ENCODE measurements around the gene ODF2. TPM values are rescaled to one million over a fixed set of nuclear protein-coding genes. Genes with fewer than 3 reads are reported as not detected.
A peak's percentile ranks its signal among the peaks of the same experiment; 100 is the strongest.
"Not testable (repeated sequence)": the region's sequence is repeated elsewhere in the genome, so short reads cannot be mapped to it uniquely, and the experiment has no call there.

ODF2 gene
- total RNA-seq, 1 donor = 18.1 TPM

DNA sequence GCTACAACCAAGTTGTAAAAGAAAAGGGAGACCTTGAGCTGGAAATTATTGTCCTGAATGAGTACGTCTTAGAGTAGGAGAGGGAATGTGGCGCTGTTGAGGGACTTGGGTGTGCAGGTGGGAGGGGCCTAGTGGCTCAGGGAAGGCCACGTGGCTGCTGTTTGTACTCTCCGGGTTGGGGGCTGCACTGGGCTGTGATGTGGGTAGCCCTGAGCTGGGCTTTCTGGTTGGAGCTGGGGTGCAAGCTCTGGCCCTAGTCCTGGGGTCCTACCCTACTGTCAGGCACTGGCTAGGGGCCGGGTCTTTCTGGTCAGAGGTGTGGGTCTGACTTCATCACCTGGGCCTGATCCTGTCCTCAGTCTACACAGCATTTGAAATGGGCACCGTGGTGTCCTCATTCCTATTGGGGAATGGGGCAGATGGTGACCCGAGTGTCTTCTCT, 29.6 kb downstream of the ODF2 start:
- no peaks in the 10 kb centered on the region for H3K9me3 ChIP-seq (ENCODE audit: low read depth, low read length)

DNA sequence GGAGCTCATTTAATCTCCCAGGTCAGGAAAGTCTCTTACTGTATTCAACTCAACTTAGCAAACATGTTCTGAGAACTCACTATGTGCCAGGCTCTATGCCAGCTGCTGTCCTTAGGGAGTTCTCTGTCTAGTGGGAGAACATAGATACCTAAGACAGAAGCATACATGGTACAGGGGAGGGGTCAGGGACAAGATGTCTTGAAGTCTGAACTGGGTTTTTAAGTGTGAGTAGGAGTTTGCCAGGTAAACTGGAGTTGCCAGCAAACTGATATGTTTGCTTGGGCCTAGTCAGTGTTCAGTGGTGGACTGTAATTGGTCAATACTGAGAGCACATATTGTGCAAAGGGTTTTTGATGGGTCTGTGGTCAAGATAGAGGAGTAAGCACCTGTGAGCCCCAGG, 30.4 kb downstream of the ODF2 start:
- no peaks in the 10 kb centered on the region for H3K4me1 ChIP-seq (ENCODE audit: insufficient read depth, low read length)
- H3K27me3 ChIP-seq (ENCODE audit: insufficient read depth, low read length) = no peaks in the 10 kb centered on the region
- H3K9me3 ChIP-seq (ENCODE audit: low read depth, low read length) = no peaks in the 10 kb centered on the region
- no peak overlapping the region for H3K4me3 ChIP-seq (ENCODE audit: low read length)

More for the DNA sequence above, 29.6 kb downstream of the ODF2 start:
- Histone ChIP-seq H3K4me1 (ENCODE audit: insufficient read depth, low read length) (no peaks in the 10 kb centered on the region), H3K4me3 (ENCODE audit: low read length) (no peak overlapping the region), H3K27me3 (ENCODE audit: insufficient read depth, low read length) (no peaks in the 10 kb centered on the region)

DNA sequence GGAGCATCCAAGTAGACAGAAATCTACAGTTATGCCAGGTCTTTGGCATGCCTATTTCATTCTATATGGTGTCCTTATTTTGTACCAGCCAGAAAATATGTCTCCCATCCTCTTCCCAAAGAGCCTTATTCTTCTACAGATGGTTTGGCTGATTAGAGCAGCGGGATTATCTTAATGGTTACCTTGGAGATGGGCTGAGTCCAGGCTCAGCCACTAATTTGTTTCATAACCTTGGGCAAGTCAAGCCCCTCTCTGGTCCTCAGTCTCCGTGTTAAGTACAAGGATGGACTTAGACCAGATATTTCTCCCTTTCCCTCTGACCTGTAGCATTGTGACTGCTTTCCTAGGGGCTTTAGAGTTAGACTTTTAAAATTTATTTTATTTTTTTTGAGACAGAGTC, 37.6 kb downstream of the ODF2 start:
- Histone ChIP-seq H3K4me3 (ENCODE audit: low read length) (no peak overlapping the region), H3K4me1 (ENCODE audit: insufficient read depth, low read length) (peaks cover 11% of the 10 kb centered on the region), H3K27me3 (ENCODE audit: insufficient read depth, low read length) (no peaks in the 10 kb centered on the region), H3K9me3 (ENCODE audit: low read depth, low read length) (no peaks in the 10 kb centered on the region)

DNA sequence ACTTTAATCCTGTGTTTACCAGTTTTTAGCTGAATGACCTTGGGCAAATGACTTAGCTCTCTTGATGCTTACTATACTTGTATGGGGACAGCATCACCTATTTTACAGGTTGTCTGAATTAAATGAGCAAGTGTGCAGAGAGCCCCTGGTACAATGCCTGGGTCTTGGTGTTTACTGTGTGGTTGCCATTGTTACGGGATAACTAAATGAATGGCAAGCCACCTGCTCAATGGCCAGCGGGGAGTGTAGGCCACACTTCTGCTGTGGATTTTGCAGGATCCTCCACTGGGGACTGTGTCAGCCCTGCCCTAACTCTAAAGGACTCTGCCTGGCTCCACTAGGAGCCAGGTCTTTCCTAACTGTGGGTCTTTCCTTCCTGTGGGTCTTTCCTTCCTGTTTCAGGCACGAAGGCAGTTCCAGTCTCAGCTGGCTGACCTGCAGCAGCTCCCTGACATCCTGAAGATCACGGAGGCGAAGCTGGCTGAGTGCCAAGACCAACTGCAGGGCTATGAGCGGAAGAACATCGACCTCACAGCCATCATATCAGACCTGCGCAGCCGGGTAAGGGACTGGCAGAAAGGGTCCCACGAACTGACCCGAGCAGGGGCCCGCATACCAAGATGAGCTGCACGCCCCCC, 38.4 kb downstream of the ODF2 start:
- H3K9me3 ChIP-seq (ENCODE audit: low read depth, low read length) = no peaks in the 10 kb centered on the region

DNA sequence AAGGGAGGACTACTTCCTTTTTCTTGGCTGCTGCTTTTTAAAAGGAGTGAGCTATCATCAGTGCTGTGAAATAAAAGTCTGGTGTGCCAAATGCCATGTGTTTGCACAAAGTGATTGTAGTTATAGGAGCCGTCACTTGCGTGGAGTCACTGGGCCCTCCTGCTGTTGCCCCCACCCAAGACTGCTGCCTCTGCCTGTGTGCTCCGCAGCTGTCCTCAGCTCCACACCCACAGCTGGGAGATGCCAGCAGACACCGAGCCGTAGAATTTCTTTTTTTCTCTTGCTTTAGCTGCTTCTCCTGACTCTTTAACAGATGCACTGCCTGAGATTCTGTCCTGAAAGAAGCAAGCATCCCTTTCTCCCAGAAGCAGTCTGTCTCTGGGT, 38.9 kb downstream of the ODF2 start:
- Histone ChIP-seq H3K9me3 (ENCODE audit: low read depth, low read length) (no peaks in the 10 kb centered on the region), H3K4me1 (ENCODE audit: insufficient read depth, low read length) (peaks cover 11% of the 10 kb centered on the region), H3K4me3 (ENCODE audit: low read length) (no peak overlapping the region), H3K27me3 (ENCODE audit: insufficient read depth, low read length) (no peaks in the 10 kb centered on the region)

More for the DNA sequence above, 38.4 kb downstream of the ODF2 start:
- Histone ChIP-seq H3K27me3 (ENCODE audit: insufficient read depth, low read length) (no peaks in the 10 kb centered on the region), H3K4me1 (ENCODE audit: insufficient read depth, low read length) (peaks cover 11% of the 10 kb centered on the region), H3K4me3 (ENCODE audit: low read length) (no peak overlapping the region)

DNA sequence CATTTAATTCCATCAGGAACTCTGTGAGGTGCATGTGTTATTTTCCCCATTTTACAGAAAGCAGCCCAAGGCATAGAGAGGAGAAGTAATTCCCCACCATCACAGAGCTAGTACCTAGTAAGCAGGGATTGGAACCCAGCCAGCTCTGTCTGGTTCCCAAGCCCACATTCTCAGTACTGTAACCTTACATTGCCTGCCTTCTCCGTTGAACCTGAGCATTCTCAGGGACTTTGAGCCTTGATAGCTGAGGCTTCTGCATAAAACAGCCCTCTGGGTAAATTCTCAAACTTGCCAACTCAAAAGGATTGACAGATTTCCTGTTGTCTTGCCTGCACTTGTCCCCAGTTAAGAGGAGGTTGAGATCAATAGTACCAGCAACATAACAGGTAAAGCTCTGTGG, 39.5 kb downstream of the ODF2 start:
- Histone ChIP-seq H3K27me3 (ENCODE audit: insufficient read depth, low read length) (no peaks in the 10 kb centered on the region), H3K9me3 (ENCODE audit: low read depth, low read length) (no peaks in the 10 kb centered on the region), H3K4me1 (ENCODE audit: insufficient read depth, low read length) (peaks cover 11% of the 10 kb centered on the region)

DNA sequence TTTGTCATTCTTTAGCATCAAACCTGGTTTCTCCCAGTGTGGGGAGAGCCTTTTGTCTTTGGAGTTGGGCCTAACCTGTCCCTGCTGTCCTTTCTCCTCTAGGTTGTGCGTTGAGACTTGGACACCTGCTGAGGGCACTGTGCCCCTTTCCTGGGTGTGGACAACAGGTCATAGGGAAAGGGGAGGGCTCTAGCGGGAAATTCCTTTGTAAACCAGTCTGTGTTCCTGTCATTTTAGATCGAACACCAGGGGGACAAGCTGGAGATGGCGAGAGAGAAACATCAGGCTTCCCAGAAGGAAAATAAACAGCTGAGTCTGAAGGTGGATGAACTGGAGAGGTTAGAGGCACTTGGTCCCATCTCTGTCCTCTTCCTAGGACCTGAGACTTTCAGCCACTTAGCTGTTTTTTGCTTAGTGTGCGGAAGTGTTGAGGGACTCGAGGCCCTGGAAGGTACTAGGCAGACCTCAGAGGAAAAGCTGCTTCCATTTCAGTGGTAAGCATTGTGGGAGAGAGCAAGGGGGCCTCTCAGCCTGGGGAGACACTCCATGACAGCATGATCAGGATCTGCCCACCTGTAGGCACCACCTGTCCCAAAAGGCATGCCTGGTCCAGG, 40.1 kb downstream of the ODF2 start:
- H3K9me3 ChIP-seq (ENCODE audit: low read depth, low read length) = no peaks in the 10 kb centered on the region
- peaks cover 11% of the 10 kb centered on the region for H3K4me1 ChIP-seq (ENCODE audit: insufficient read depth, low read length)
- no peak overlapping the region for H3K4me3 ChIP-seq (ENCODE audit: low read length)
- no peaks in the 10 kb centered on the region for H3K27me3 ChIP-seq (ENCODE audit: insufficient read depth, low read length)

More for the DNA sequence above, 39.5 kb downstream of the ODF2 start:
- no peak overlapping the region for H3K4me3 ChIP-seq (ENCODE audit: low read length)

DNA sequence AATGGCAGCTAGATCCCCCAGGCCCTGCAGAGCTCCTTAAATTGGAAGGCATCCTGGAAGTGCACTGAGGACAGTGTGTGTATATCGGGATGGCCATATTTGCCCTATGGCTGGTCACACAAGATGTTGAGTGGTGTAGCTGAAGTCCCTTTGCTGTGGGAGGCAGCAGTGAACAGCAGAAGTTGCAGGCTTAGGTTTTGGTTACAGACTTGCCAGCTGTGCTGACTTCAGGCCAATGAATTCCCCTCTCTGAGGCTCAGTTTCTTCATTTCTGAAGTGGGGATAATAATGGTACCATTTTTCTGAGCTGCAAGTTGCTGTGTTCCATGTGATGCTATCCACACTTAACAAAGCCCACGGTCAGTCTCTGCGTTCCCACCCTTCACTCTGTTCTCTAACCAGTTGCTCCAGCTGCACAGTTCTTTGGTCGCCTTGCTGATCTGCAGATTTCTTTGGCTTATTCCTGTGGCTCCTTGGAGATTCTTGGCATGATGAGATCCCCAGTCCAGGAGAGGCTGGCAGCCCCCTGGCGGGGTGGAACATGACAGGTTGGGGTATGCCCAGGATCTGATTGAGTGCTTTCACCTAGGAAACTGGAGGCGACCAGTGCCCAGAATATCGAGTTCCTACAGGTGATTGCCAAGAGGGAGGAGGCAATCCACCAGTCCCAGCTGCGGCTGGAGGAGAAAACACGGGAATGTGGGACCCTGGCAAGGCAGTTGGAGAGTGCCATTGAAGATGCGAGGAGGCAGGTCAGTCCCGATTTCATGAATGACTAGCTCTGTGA, 42.2 kb downstream of the ODF2 start:
- Histone ChIP-seq H3K27me3 (ENCODE audit: insufficient read depth, low read length) (no peaks in the 10 kb centered on the region), H3K9me3 (ENCODE audit: low read depth, low read length) (no peaks in the 10 kb centered on the region), H3K4me1 (ENCODE audit: insufficient read depth, low read length) (peaks cover 11% of the 10 kb centered on the region), H3K4me3 (ENCODE audit: low read length) (no peak overlapping the region)

DNA sequence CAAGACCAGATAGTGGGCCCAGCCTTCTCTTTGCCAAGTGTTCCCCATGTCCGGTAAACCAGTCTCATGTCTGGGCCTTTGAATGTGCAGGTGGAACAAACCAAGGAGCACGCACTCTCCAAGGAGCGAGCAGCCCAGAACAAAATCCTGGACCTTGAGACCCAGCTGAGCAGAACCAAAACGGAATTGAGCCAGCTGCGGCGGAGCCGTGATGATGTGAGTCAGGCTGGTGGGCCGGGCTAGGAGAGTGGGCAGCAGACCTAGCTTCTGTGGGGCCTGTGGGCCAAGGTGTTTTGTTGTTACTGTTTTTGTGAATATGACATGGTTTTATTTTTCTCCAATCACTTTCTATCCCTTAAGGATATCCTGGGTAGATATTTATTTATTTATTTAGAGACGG, 43.1 kb downstream of the ODF2 start:
- no peaks in the 10 kb centered on the region for H3K9me3 ChIP-seq (ENCODE audit: low read depth, low read length)
- H3K27me3 ChIP-seq (ENCODE audit: insufficient read depth, low read length) = no peaks in the 10 kb centered on the region
- H3K4me1 ChIP-seq (ENCODE audit: insufficient read depth, low read length) = peaks cover 15% of the 10 kb centered on the region
- H3K4me3 ChIP-seq (ENCODE audit: low read length) = no peak overlapping the region

DNA sequence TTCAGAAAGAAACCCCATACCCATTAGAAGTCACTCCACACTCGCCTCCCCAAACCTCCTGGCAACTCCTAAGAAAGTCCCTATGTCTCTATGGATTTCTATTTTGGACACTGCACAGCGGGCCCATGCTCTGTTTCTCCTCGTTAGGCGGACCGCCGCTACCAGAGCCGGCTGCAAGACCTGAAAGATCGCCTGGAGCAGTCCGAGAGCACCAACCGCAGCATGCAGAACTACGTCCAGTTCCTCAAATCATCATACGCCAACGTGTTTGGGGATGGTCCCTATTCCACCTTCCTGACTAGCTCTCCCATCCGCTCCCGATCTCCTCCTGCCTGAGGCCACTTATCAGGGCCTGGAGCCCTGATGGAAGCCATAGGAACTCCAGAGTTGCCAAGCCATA, 44.1 kb downstream of the ODF2 start:
- no peaks in the 10 kb centered on the region for H3K27me3 ChIP-seq (ENCODE audit: insufficient read depth, low read length)
- H3K9me3 ChIP-seq (ENCODE audit: low read depth, low read length) = no peaks in the 10 kb centered on the region
- peaks cover 9% of the 10 kb centered on the region for H3K4me1 ChIP-seq (ENCODE audit: insufficient read depth, low read length)
- H3K4me3 ChIP-seq (ENCODE audit: low read length) = no peak overlapping the region

DNA sequence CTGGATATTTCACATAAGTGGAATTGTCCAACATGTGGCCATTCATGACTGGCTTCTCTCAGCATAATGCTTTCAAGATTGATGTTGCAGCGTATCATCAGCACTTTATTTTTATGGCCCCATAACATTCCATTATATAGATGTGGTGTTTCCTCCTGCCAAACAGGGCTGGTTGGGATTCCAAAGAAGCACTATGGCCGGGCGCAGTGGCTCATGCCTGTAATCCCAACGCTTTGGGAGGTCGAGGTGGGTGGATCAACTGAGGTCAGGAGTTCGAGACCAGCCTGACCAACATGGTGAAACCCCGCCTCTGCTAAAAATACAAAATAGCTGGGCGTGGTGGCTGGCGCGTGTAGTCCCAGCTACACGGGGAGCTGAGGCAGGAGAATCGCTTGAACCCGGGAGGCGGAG, 47.6 kb downstream of the ODF2 start:
- not testable (repeated sequence) for H3K9me3 ChIP-seq (ENCODE audit: low read depth, low read length); H3K4me3 ChIP-seq (ENCODE audit: low read length); H3K27me3 ChIP-seq (ENCODE audit: insufficient read depth, low read length)
- H3K4me1 ChIP-seq (ENCODE audit: insufficient read depth, low read length) = peaks cover 24% of the 10 kb centered on the region

DNA sequence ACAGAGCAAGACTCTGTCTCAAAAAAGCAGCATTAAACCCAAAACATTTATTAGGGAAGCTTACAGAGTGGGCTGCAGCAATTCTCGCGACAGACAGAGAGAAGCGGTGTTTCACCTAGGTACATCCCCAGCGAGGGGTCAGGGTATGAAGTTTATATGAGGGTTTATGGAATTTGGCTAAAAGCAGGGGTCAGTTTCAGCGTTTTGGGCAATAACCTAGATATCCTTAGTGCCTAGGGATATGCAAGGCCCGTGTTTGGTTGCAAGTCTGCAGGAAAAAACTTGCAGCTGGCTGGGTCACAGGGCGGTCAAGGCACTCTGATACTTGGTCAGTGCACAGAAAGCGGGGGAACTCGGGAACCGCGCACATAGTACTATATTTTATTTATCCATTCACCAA, 48.1 kb downstream of the ODF2 start:
- Histone ChIP-seq H3K4me1 (ENCODE audit: insufficient read depth, low read length) (peaks cover 24% of the 10 kb centered on the region), H3K27me3 (ENCODE audit: insufficient read depth, low read length) (no peaks in the 10 kb centered on the region), H3K9me3 (ENCODE audit: low read depth, low read length) (no peaks in the 10 kb centered on the region), H3K4me3 (ENCODE audit: low read length) (peak overlapping the region; percentile 91)

DNA sequence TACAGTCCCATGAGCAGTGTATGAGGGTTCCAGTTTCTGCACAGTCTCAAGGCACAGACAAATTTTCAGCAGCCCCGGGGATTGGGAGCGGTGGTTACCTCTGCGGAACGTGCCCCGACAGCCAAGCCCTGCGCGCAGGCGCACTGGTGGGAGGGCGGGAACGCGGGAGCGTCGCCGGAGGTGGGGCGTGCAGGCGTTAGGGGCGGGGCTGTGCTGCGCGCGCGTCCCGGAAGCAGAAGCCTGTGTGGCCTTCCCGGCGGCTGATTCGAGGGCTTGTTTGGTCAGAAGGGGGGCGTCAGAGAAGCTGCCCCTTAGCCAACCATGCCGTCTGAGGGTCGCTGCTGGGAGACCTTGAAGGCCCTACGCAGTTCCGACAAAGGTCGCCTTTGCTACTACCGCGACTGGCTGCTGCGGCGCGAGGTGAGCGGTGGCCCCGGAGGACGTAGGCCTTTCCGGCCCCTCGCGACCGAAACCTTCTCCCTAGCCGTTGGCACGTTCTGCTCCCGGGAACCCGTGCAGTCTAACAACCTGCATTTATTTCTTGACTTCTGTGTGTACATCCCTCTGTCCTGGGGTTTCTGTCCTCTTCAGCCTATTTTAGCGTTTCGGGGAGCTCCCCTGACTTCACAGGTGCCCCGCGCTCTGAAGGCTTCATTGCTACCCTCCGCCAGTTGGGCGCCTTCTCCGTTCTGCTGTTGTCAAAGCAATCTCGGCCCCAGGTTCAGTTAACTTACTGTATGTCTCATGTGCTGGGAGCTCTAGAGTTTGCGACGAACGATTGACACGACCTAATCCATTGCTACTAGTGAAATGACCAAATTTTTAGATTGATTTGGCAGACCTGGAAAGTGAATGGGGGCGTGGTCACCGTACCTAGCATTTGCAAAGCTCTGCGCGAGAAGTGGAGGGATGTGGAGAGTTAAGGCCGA, 48.9 kb downstream of the ODF2 start, which contains the start of gene GLE1:
TSS of gene GLE1 (plus strand) at position 235 of the 929 bp plus-strand sequence. CDS start at position 322, 87 bp downstream.
- Histone ChIP-seq H3K9me3 (ENCODE audit: low read depth, low read length) (no peaks in the 10 kb centered on the region), H3K4me3 (ENCODE audit: low read length) (peak within 1 kb of the TSS; percentile 91), H3K4me1 (ENCODE audit: insufficient read depth, low read length) (peaks cover 24% of the 10 kb centered on the region), H3K27me3 (ENCODE audit: insufficient read depth, low read length) (no peaks in the 10 kb centered on the region)

DNA sequence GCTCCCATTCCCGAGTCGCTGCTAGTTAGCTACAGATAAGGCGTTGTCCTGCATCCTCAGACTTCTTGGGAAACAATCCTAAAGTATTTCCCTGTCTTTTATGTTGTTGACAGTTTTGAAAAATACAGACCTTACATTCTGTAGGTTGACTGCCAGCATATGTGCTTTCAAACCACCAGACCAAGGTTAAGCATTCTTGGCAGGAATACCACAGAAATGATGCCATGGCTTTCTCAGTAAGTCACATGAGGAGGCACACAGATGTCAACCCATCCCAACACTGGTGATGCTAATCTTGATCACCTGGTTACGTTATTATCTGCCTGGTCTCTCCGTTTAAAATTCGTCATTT, 49.6 kb downstream of the ODF2 start:
- Histone ChIP-seq H3K27me3 (ENCODE audit: insufficient read depth, low read length) (no peaks in the 10 kb centered on the region), H3K4me3 (ENCODE audit: low read length) (peak overlapping the region; percentile 91), H3K4me1 (ENCODE audit: insufficient read depth, low read length) (peaks cover 24% of the 10 kb centered on the region), H3K9me3 (ENCODE audit: low read depth, low read length) (no peaks in the 10 kb centered on the region)

DNA sequence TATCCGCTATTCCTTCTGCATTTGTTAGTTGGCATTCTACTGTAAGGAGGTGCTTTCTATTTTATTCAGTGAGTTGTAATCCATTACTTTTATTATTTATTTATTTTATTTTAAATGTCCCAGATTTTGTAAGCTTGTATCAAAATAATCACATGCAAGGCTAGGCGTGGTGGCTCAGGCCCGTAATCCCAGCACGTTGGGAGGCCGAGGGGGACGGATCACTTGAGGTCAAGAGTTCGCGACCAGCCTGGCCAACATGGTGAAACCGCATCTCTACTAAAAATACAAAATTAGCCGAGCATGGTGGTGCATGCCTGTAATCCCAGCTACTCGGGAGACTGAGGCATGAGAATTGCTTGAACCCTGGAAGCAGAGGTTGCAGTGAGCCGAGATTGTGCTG, 50.1 kb downstream of the ODF2 start:
- H3K4me3 ChIP-seq (ENCODE audit: low read length) = not testable (repeated sequence)

More for the DNA sequence above, 50.1 kb downstream of the ODF2 start:
- H3K4me1 ChIP-seq (ENCODE audit: insufficient read depth, low read length) = peaks cover 24% of the 10 kb centered on the region
- H3K9me3 ChIP-seq (ENCODE audit: low read depth, low read length); H3K27me3 ChIP-seq (ENCODE audit: insufficient read depth, low read length): not testable (repeated sequence)
